HepG2 (cell line): ENCODE measurements around the gene SND1. TPM values are rescaled to one million over a fixed set of nuclear protein-coding genes. Genes with fewer than 3 reads are reported as not detected.

Experiments
- DZIP1 ChIP-seq: sonication (generic); formaldehyde crosslinking; IDR thresholded peaks from 2 replicates; pipeline ENCODE4 v1.5.0; 2020; ENCODE audit warnings: mild to moderate bottlenecking, missing genetic modification reagents
- KLF11 ChIP-seq: IDR thresholded peaks from 2 replicates; pipeline ENCODE4 v1.6.1; 2016; ENCODE audit warnings: missing compliant biosample characterization
- TERF1 ChIP-seq: sonication (generic); formaldehyde crosslinking; IDR thresholded peaks from 2 replicates; pipeline ENCODE4 v1.8.0; 2022; ENCODE audit warnings: mild to moderate bottlenecking, missing genetic modification reagents, moderate library complexity
- XRCC5 ChIP-seq: fragments of 200-400 bp; formaldehyde crosslinking; optimal IDR thresholded peaks from 2 replicates; pipeline ENCODE3; 2017; ENCODE audit warnings: mild to moderate bottlenecking, low read length
- ZNF138 ChIP-seq: sonication (generic); formaldehyde crosslinking; IDR thresholded peaks from 2 replicates; pipeline ENCODE4 v1.5.0; 2020; ENCODE audit warnings: mild to moderate bottlenecking, low read depth, missing genetic modification reagents
- ZNF282 ChIP-seq: fragments of 450-650 bp; IDR thresholded peaks from 2 replicates; pipeline ENCODE4 v1.6.1; 2018; ENCODE audit not compliant: partially characterized antibody
- ZNF496 ChIP-seq: sonication (generic); formaldehyde crosslinking; IDR thresholded peaks from 2 replicates; pipeline ENCODE4 v1.8.1; 2023; ENCODE audit warnings: mild to moderate bottlenecking, moderate library complexity, missing genetic modification reagents; ENCODE audit not compliant: insufficient replicate concordance
- ZNF512B ChIP-seq: sonication (generic); formaldehyde crosslinking; IDR thresholded peaks from 2 replicates; pipeline ENCODE4 v1.5.1; 2020; ENCODE audit warnings: missing genetic modification reagents, mild to moderate bottlenecking, borderline replicate concordance
- ZNF790 ChIP-seq: sonication (generic); formaldehyde crosslinking; IDR thresholded peaks from 2 replicates; pipeline ENCODE4 v1.8.0; 2022; ENCODE audit warnings: missing genetic modification reagents, mild to moderate bottlenecking, borderline replicate concordance
- polyA plus RNA-seq, 8 experiments: library from polyadenylated mRNA; depleted of rRNA in 3 of 8; stranded (reverse) in 7 of 8; unstranded in 1 of 8; fragments of >200 nt; fragmentation: Illumina TruSeq in 4 of 8; extraction: Trizol in 4 of 8; gene quantifications; 2 replicates each; pipeline versions ENCODE4 v1.2.1 to v1.2.3, GENCODE V29; 2011 to 2016; ENCODE audit warnings: low read depth in 4 of 8, missing spikeins in 1 of 8, mixed read lengths in 1 of 8; ENCODE audit not compliant: insufficient read depth in 1 of 8
- total RNA-seq, 5 experiments: library from RNA; depleted of rRNA; stranded (reverse); fragments of >200 nt; fragmentation: Illumina TruSeq; extraction: Trizol; gene quantifications; 2 replicates each; pipeline ENCODE4 v1.2.3, GENCODE V29; 2016; ENCODE audit warnings: low read depth in 1 of 5
- TF ChIP-seq, protein P1 (sequence below): sonication (generic); formaldehyde crosslinking; IDR thresholded peaks from 2 replicates; pipeline ENCODE4; 2020; ENCODE audit warnings: missing genetic modification reagents, mild to moderate bottlenecking, borderline replicate concordance
- TF ChIP-seq, protein P2 (sequence below): sonication (generic); formaldehyde crosslinking; IDR thresholded peaks from 2 replicates; pipeline ENCODE4 v1.4.0; 2020; ENCODE audit warnings: mild to moderate bottlenecking, missing genetic modification reagents

The SND1 gene
- total and polyA plus RNA-seq, 2 of the 13 experiments (the other 11 are each of a cell fraction or from before 2014, with no cell fraction given) = 110 to 182 TPM

- no peak for TF ChIP-seq XRCC5
- no peak for TF ChIP-seq ZNF138
- no peak for TF ChIP-seq TERF1 (CRISPR knock-in tag)
- TF ChIP-seq, protein P1, sequence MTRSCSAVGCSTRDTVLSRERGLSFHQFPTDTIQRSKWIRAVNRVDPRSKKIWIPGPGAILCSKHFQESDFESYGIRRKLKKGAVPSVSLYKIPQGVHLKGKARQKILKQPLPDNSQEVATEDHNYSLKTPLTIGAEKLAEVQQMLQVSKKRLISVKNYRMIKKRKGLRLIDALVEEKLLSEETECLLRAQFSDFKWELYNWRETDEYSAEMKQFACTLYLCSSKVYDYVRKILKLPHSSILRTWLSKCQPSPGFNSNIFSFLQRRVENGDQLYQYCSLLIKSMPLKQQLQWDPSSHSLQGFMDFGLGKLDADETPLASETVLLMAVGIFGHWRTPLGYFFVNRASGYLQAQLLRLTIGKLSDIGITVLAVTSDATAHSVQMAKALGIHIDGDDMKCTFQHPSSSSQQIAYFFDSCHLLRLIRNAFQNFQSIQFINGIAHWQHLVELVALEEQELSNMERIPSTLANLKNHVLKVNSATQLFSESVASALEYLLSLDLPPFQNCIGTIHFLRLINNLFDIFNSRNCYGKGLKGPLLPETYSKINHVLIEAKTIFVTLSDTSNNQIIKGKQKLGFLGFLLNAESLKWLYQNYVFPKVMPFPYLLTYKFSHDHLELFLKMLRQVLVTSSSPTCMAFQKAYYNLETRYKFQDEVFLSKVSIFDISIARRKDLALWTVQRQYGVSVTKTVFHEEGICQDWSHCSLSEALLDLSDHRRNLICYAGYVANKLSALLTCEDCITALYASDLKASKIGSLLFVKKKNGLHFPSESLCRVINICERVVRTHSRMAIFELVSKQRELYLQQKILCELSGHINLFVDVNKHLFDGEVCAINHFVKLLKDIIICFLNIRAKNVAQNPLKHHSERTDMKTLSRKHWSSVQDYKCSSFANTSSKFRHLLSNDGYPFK (CRISPR knock-in tag) = no peak
- no peak for TF ChIP-seq DZIP1 (CRISPR knock-in tag)
- TF ChIP-seq, protein P2, sequence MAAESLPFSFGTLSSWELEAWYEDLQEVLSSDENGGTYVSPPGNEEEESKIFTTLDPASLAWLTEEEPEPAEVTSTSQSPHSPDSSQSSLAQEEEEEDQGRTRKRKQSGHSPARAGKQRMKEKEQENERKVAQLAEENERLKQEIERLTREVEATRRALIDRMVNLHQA = no peak
- TF ChIP-seq ZNF282 = no peak
- no peak for TF ChIP-seq ZNF496 (CRISPR knock-in tag)
- no peak for TF ChIP-seq ZNF512B (CRISPR knock-in tag)
- no peak for TF ChIP-seq KLF11 (CRISPR knock-in tag)
- TF ChIP-seq ZNF790 (CRISPR knock-in tag) = no peak
Observed at GRCh38 chr7:128121711-128122530, 469.9 kb downstream of the SND1 start (continued).
